K562 (cell line): Measurements from ENCODE around the gene WWOX. TPM values are rescaled to one million over a fixed set of nuclear protein-coding genes. Genes with fewer than 3 reads are reported as not detected.

Experiments used
- ATAC-seq: fragments of 200-7000 bp; cut with Tn5 transposase; 3 replicates; pipeline ENCODE4 v1.9.1; 2020; ENCODE audit warnings: moderate library complexity
- BruUV-seq: library from RNA; stranded (reverse); fragments of 400-500 nt; replicated peaks from 2 replicates; lab custom pipeline; 2021; lab: Mats Ljungman, UMichigan
- CTCF ChIA-PET: fragments of 300-600 bp; formaldehyde crosslinking; extraction: SDS; loops from one replicate; lab custom pipeline; 2021; ENCODE audit warnings: low intra/inter-chr PET ratio; lab: Yijun Ruan, JAX
- POLR2A ChIA-PET: fragments of 300-600, 350-650 bp; sonication (Branson Sonifier 250); formaldehyde crosslinking; extraction: SDS; loops from one replicate; lab custom pipeline; 2021; ENCODE audit warnings: antibody characterized with exemption, inconsistent platforms; lab: Yijun Ruan, JAX
- DNase-seq, 4 experiments: peaks; one replicate each; pipeline versions ENCODE4 v3.0.0 to v3.0.0-alpha.2; 2011 to 2018; ENCODE audit warnings: low spot score in 3 of 4, mixed read lengths in 3 of 4; ENCODE audit errors: extremely low read depth in 1 of 4
- FAIRE-seq: peaks from 2 replicates; lab custom pipeline; 2011; peaks lifted over from hg19 to GRCh38; lab: Jason Lieb, UNC
- H2AFZ ChIP-seq: 2 replicates; pipeline ENCODE4 v1.6.0; 2011; ENCODE audit warnings: low read depth, low read length, control low read depth, inconsistent platforms
- H3K27ac ChIP-seq: fragments of 200-600 bp; 3 replicates; pipeline ENCODE4 v1.8.0; 2011; ENCODE audit warnings: low read depth, mild to moderate bottlenecking, control low read depth, inconsistent platforms, low read length, moderate library complexity, mixed read lengths; ENCODE audit errors: extremely low read depth
- H3K27me3 ChIP-seq, 2 experiments: fragments of 300-600 bp in 1 of 2; 2 replicates in 1 of 2; 3 replicates in 1 of 2; pipeline versions ENCODE4 v1.6.0 to v1.8.0; 2011; ENCODE audit warnings: inconsistent platforms in 2 of 2, low read length in 2 of 2, mild to moderate bottlenecking in 1 of 2, mixed read lengths in 1 of 2, moderate library complexity in 1 of 2; ENCODE audit not compliant: control insufficient read depth in 2 of 2, insufficient read depth in 2 of 2
- H3K36me3 ChIP-seq: fragments of 300-600 bp; 3 replicates; pipeline ENCODE4 v1.8.0; 2011; ENCODE audit warnings: mild to moderate bottlenecking, low read length, inconsistent platforms; ENCODE audit not compliant: control insufficient read depth, insufficient read depth
- H3K4me1 ChIP-seq, 2 experiments: fragments of 200-600 bp in 1 of 2; replicated peaks in 1 of 2; 2 replicates in 1 of 2; 3 replicates in 1 of 2; pipeline versions ENCODE4 v1.5.1 to v1.8.0; 2011; ENCODE audit warnings: inconsistent platforms in 2 of 2, low read length in 2 of 2, mild to moderate bottlenecking in 1 of 2, mixed read lengths in 1 of 2, moderate library complexity in 1 of 2; ENCODE audit not compliant: control insufficient read depth in 2 of 2, insufficient read depth in 2 of 2
- H3K4me2 ChIP-seq: 2 replicates; pipeline ENCODE4 v1.6.1; 2011; ENCODE audit warnings: low read length, control low read depth, inconsistent platforms, mixed read lengths; ENCODE audit not compliant: insufficient read depth
- H3K4me3 ChIP-seq: fragments of 200-600 bp; sonication (generic), shearing (Covaris generic); 2 replicates; pipeline ENCODE4 v1.5.1; 2016; ENCODE audit warnings: control low read depth, inconsistent platforms
- H3K79me2 ChIP-seq: fragments of 200-600 bp; 3 replicates; pipeline ENCODE4 v1.8.0; 2011; ENCODE audit warnings: low read length, inconsistent platforms; ENCODE audit not compliant: control insufficient read depth, insufficient read depth
- H3K9ac ChIP-seq, 2 experiments: 2 replicates each; pipeline versions ENCODE4 v1.6.0 to v1.6.1; 2011; ENCODE audit warnings: low read depth in 2 of 2, low read length in 2 of 2, control low read depth in 1 of 2, inconsistent platforms in 1 of 2, mild to moderate bottlenecking in 1 of 2, mixed read lengths in 1 of 2; ENCODE audit not compliant: insufficient read depth in 1 of 2
- H3K9me1 ChIP-seq: one replicate; pipeline ENCODE4 v1.6.0; 2011; ENCODE audit warnings: inconsistent platforms, mild to moderate bottlenecking, low read length, moderate library complexity; ENCODE audit not compliant: control insufficient read depth, insufficient read depth
- H3K9me3 ChIP-seq: replicated peaks from 2 replicates; pipeline ENCODE4 v1.5.1; 2011; ENCODE audit warnings: low read depth, low read length, inconsistent platforms; ENCODE audit not compliant: control insufficient read depth, insufficient read depth
- H4K20me1 ChIP-seq: replicated peaks from 2 replicates; pipeline ENCODE4 v1.6.1; 2011; ENCODE audit warnings: low read length, inconsistent platforms, mixed read lengths; ENCODE audit not compliant: control insufficient read depth, insufficient read depth
- CBX3 ChIP-seq, 2 experiments: IDR thresholded peaks; 1 replicate in 1 of 2; 2 replicates in 1 of 2; pipeline ENCODE4 v1.6.1; 2012; ENCODE audit warnings: inconsistent platforms in 2 of 2, low read length in 2 of 2, borderline replicate concordance in 1 of 2, control low read depth in 1 of 2
- HDAC3 ChIP-seq: fragments of 450-650 bp; IDR thresholded peaks from 2 replicates; pipeline ENCODE4 v1.6.1; 2018; ENCODE audit warnings: borderline replicate concordance, mild to moderate bottlenecking, moderate library complexity; ENCODE audit not compliant: partially characterized antibody
- RBM14 ChIP-seq: fragments of 200-400 bp; formaldehyde crosslinking; IDR thresholded peaks from 2 replicates; pipeline ENCODE4 v1.6.1; 2018; ENCODE audit warnings: low read depth, mild to moderate bottlenecking, low read length, moderate library complexity, borderline replicate concordance; ENCODE audit not compliant: insufficient read depth
- SRSF7 ChIP-seq: fragments of 200-400 bp; formaldehyde crosslinking; optimal IDR thresholded peaks from 2 replicates; pipeline ENCODE3; 2017; ENCODE audit warnings: mild to moderate bottlenecking, low read depth, low read length
- ZBTB1 ChIP-seq: sonication (generic); formaldehyde crosslinking; IDR thresholded peaks from 2 replicates; pipeline ENCODE4 v1.8.1; 2023; ENCODE audit warnings: missing genetic modification reagents, low read depth, mild to moderate bottlenecking, borderline replicate concordance
- ZNF408 ChIP-seq: fragments of 250-450 bp; sonication (Bioruptor Pico); IDR thresholded peaks from 2 replicates; pipeline ENCODE4 v1.4.0; 2020; ENCODE audit warnings: low read depth, mild to moderate bottlenecking, moderate library complexity
- WGBS: fragments of 100-300 bp; shearing (Covaris generic); methylation state at CpG from one replicate; pipeline ENCODE4 v1.1.6; 2016; ENCODE audit warnings: low coverage, mixed read lengths; ENCODE audit not compliant: insufficient coverage; ENCODE audit errors: missing lambda C conversion rate; 5-methylcytosine and 5-hydroxymethylcytosine counted together
- in situ Hi-C: fragments of 300-500 bp; cut with MboI; formaldehyde crosslinking; loops from 4 replicates; pipeline ENCODE4 v1.15.0; 2018; ENCODE audit warnings: inconsistent platforms, mixed read lengths
- intact Hi-C: fragments of 100-400 bp; cut with micrococcal nuclease; formaldehyde crosslinking; loops from 2 replicates; pipeline ENCODE4 v1.14.2; 2022
- polyA plus RNA-seq, 8 experiments: library from polyadenylated mRNA; depleted of rRNA in 4 of 8; stranded (reverse) in 5 of 8; unstranded in 3 of 8; fragments of >200 nt; fragmentation: Nextera tagmentation in 2 of 8; fragmentation: Illumina TruSeq in 1 of 8; extraction: Ambion mirVana in 2 of 8; extraction: Trizol in 1 of 8; gene quantifications; 2 replicates each; pipeline versions ENCODE4 v1.2.1 to v1.2.3, GENCODE V29; 2011 to 2014; ENCODE audit warnings: inconsistent platforms in 1 of 8, missing spikeins in 1 of 8
- total RNA-seq, 7 experiments: library from RNA; depleted of rRNA in 6 of 7; stranded (reverse); fragments of >200 nt in 6 of 7; fragmentation: Illumina TruSeq in 2 of 7; extraction: Trizol in 2 of 7; gene quantifications; 2 replicates each; pipeline versions ENCODE4 v1.2.1 to v1.2.3, GENCODE V29; 2011 to 2021; ENCODE audit warnings: low replicate concordance in 1 of 7

WWOX gene
- total and polyA plus RNA-seq, 9 of the 15 experiments (the other 6 are each of a cell fraction or from before 2014, with no cell fraction given): 1.6 to 22.7 (median 8.1) TPM

GRCh38 chr16:78832100-78832499 lies 732.6 kb downstream of the WWOX start:
- 3% methylated on average over 2 of the region's 2 CpGs for WGBS
- H3K27me3 ChIP-seq: peaks cover 2 to 11% of the 10 kb centered on the region in 2 experiments; a peak in 3 of 5 replicates
- in situ Hi-C loops (no loop called here), intact Hi-C loops (no loop called here)
- no peaks in the 10 kb centered on the region; the same call in 1 of the 2 replicates for H4K20me1 ChIP-seq
- no peak for TF ChIP-seq ZNF408 (CRISPR knock-in tag)
- no peak for TF ChIP-seq RBM14
- no peak for TF ChIP-seq CBX3 (IDR thresholded peaks at IDR 0.05; ENCODE audit: borderline replicate concordance in 1 of 2, low read length in 2 of 2)
- TF ChIP-seq SRSF7: no peak
- TF ChIP-seq HDAC3: no peak
- no peak for TF ChIP-seq ZBTB1
- no peak overlapping the region for H3K9ac ChIP-seq
- H3K9me3 ChIP-seq: no peaks in the 10 kb centered on the region
- ATAC-seq: no peak
- H3K36me3 ChIP-seq: no peaks in the 10 kb centered on the region
- no peak overlapping the region for H3K27ac ChIP-seq
- H3K79me2 ChIP-seq: no peaks in the 10 kb centered on the region
- CTCF ChIA-PET: interaction anchor here (0.7 kb wide), 1 partner anchor 11 kb away, joined by 3 read pairs; no protein-coding TSS in a partner anchor
- H3K4me2 ChIP-seq: no peak overlapping the region
- H3K4me3 ChIP-seq: no peak overlapping the region
- POLR2A ChIA-PET: no interaction called here
- FAIRE-seq: no peak
- no peak overlapping the region for H2AFZ ChIP-seq
- H3K9me1 ChIP-seq: no peaks in the 10 kb centered on the region
- DNase-seq: no peak
- BruUV-seq: no TSS peak
- H3K4me1 ChIP-seq: no peaks in the 10 kb centered on the region
